22Rv1 (cell line): ENCODE data around the gene SPX.

ENCODE experiments used
- H3K27ac ChIP-seq: fragments of 450-650 bp; 2 replicates; pipeline ENCODE4 v1.5.1; 2017
- CTCF ChIP-seq: fragments of 450-650 bp; IDR thresholded peaks from 2 replicates; pipeline ENCODE4 v1.5.1; 2017; ENCODE audit warnings: mild to moderate bottlenecking
- ZFX ChIP-seq: fragments of 450-650 bp; IDR thresholded peaks from 2 replicates; pipeline ENCODE4 v1.6.1; 2017; ENCODE audit warnings: antibody characterized with exemption, borderline replicate concordance

The SPX gene

GRCh38 chr12:21577516-21577915, 51.4 kb downstream of the SPX start:
- TF ChIP-seq CTCF (no peak), ZFX (no peak)
- no peak overlapping the region for H3K27ac ChIP-seq

GRCh38 chr12:21580748-21581516, 54.8 kb downstream of the SPX start:
- TF ChIP-seq CTCF (no peak), ZFX (no peak)

More at GRCh38 chr12:21580748-21581516, 54.8 kb downstream of the SPX start:
- H3K27ac ChIP-seq: no peak overlapping the region
